GM21447 (cell line): ENCODE results near the gene USE1.

Experiments
- ATAC-seq: cut with Tn5 transposase; IDR thresholded peaks from one replicate; pipeline ENCODE4 v1.9.1; 2021; ENCODE audit not compliant: unreplicated experiment

Gene USE1

GRCh38 chr19:17202713-17203112 is 12.4 kb upstream of the USE1 start:
- no peak for ATAC-seq

DNA sequence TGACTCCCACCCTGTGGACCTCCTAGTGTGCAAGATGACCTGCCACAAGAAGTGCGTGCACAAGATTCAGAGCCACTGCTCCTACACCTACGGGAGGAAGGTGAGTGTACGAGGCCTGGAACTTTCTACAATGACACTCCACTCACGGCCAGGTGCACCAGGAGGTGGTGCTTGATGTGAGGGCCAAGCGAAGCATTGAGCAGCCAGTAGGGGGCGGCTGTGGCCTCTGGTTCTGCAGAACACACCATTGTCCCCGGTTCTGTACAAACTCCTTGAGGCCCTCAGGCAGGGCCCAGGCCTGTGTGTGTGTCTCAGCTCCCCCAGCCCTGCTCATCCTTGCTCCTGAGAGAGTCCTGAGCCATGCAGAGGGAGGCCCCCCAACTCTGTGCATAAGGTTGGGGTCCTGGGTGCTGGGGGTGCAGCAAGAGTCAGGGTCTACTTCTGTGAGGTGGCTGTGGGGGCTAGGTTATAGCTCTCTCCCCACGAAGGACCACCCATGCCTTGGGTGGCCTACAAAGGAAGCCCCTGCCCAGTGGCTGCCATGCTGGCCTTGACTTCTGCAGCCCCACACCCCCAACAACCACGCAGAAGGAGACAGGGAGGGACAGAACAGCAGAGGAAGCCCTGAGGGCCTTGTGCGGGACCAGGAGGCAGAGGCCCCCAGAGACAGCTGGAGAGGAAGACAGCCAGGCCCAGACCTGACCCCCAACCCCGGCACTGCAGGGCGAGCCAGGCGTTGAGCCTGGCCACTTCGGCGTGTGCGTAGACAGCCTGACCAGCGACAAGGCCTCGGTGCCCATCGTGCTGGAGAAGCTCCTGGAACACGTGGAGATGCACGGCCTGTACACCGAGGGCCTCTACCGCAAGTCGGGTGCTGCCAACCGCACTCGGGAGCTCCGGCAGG is 9.7 kb upstream of the USE1 start:
- ATAC-seq, result no peak

- no peak for ATAC-seq
These were observed 8.2 kb upstream of the USE1 start for GRCh38 chr19:17206736-17207581.

DNA sequence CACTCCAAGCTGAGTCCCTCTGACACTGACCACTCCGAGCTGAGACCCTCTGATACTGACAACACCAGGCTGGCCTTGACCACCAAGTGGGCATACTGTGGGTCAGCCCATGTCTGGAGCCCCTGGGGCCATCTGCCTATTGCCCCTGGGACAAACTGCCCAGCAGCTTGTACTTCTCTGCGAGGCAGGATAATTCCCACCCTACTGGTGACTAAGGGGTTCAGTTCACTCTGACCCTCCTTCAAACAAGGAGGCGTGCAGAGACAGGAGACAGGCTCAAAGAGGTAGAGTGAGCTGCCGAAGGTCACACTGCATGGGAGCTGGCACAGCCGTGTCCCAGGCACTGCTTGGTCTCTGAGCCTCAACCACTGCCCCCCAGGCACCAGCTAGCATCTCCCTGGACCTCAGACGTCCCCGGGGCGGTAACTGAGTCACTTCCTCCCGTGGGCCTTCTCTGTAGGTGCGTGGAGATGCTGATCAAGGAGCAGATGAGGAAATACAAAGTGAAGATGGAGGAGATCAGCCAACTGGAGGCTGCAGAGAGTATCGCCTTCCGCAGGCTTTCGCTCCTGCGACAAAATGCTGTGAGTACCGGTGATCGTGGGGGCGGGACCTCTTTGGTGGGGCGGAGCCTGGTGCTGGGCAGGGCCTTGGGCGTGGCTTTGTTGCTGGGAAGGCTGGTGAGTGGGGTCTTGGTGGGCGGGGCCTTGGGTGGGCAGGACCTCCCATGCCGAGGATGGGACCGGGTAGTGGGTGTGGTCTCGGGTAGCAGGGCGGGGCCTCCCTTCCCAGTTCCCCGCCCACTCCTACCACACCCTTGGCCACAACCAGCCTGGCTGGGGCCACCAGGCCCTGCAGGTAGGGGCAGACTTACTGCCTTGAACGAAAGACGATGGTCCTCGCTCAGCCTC is 5.8 kb upstream of the USE1 start:
- no peak for ATAC-seq

GRCh38 chr19:17210296-17210695 is 4.9 kb upstream of the USE1 start:
- ATAC-seq, result no peak

GRCh38 chr19:17211547-17212446 is 3.4 kb upstream of the USE1 start:
- ATAC-seq, result no peak

DNA sequence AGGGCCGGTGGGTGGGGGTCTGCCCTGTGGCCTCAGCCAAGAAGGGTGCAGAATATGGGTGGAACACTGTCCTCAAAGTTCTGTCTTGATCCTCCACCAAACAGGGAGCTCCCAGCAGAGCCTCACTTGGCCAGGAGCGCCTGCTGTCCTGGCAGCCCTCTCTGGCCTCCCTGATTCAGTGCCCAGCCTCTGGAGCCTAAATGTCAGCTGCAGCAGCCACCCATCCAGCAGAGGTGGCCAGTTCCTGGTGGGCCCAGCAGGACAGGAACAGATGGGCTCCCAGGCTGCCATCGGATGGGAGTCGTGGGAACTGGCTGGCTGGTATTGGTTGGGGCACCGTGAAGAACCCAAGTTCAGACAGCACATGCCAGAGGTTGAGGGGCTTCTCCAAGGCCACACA is 1.8 kb upstream of the USE1 start:
- ATAC-seq, result no peak

DNA sequence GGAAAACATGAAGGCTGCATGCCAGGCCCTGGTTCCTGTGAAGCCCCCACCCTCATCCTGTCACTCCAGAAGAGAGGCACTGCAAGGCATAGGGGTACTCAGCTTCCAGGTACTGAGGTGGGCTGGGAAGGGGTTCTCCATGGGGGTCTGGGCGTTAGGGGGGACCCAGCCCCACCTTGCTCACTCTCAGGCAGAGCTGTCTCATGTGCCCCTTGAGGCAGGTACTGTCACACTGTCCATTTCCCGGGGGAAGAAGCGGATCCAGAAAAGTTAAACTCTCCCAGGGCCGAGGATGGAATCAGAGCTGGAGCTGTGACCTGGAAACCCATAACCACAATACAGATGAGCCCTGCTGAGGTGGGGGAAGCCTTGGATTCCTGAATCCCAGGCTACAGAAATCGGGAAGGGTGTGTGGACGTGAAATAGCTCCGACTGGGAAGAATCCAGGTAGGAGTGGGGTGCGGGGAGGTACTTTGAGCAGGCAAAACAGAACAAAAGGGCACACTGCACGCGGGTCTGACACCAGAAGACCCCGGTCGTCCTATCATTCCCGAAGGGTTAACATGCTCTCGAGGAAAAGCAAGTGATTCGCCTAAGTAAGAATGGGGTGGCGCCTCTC is 540 bp upstream of the USE1 start:
- ATAC-seq, result no peak

- ATAC-seq, result no peak
These were observed 1.0 kb downstream of the USE1 start for GRCh38 chr19:17216058-17216670.

DNA sequence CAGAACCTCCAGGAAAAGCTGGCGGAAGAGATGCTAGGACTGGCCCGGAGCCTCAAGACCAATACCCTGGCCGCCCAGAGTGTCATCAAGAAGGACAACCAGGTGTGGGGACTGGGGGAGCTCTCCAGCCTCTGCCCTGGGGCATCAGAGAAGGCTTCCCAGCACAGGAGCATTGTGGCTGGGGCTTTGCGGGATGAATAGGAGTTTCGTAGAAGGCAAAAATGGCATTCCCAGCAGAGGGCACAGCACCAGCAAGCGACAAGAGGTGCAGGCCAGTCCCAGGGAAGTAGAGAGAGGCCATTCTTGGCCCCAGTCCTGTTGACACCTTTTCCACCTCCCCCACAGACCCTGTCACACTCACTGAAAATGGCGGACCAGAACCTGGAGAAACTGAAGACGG is 4.1 kb downstream of the USE1 start:
- no peak for ATAC-seq

- ATAC-seq, result no peak
These were observed 5.1 kb downstream of the USE1 start for GRCh38 chr19:17220207-17220758.

DNA sequence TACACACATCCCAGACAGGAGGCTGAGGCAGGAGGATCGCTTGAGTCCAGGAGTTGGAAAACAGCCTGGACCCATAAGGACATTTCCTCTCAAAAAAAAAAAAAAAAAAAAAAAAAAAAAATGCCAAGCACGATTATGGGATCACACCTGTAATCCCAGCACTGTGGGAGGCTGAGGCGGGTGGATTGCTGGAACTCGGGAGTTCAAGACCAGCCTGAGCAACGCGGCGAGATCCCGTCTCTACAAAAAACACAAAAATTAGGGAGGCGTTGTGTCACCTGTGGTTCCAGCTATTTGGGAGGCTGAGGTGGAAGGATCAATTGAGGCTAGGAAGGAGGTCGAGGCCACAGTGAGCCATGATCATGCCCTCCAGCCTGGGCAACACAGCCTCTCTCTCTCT is 9.9 kb downstream of the USE1 start:
- no peak for ATAC-seq

GRCh38 chr19:17226002-17226933 is 11.1 kb downstream of the USE1 start, which contains the start of gene OCEL1:
TSS of gene OCEL1 (plus strand) at chr19:17226226. CDS start at chr19:17226248, 22 bp downstream.
- peak; percentile 88 for ATAC-seq

DNA sequence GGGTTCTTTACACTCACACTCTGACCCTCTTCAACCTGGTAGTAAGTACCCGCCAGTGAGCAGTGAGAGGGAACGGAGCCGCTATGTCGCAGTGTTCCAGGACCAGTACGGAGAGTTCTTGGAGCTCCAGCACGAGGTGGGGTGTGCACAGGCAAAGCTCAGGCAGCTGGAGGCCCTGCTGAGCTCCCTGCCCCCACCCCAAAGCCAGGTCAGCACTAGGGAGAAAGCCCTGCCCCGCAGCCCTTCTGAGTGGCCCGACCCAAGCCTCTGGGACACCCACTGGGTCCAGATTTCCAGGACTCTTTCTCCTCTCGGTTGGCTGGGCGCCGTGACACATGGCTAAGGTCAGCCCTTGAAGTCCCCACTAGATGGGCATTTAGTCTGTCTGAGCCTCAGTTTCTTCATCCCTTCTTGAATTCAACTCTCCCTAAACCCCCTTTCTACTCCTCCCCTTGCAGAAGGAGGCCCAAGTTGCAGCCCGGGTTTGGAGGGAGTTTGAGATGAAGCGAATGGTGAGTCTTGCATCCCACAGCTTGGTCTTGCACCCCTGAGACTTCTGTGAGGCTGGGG is 12.7 kb downstream of the USE1 start:
- no peak for ATAC-seq

- no peak for ATAC-seq
These were observed 14.7 kb downstream of the USE1 start for GRCh38 chr19:17229890-17230289.

- no peak for ATAC-seq
These were observed 17.1 kb downstream of the USE1 start for GRCh38 chr19:17232258-17232657.

DNA sequence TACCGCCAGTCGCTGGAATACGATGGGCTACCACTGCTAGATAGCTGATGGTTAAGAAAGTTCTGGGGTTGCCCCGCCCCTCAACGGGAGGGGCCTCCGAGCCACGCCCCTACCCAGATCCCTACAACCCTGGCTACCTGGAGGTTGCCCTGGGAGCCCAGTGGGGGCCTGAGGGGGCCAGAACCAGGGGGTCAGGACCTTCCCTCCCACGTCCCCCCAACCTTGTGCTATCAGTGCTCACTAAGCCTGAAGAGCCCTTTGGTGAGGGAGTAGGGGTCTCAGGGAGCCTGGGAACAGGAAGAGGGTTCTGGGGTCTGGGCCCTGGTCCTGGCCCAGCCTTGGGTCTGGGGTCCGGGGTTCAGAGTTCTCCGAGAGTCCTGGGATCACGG is 19.7 kb downstream of the USE1 start:
- peak; percentile 57 for ATAC-seq
